Testis (tissue), 2 donors: ENCODE data around the gene TWIST2.

Experiments
- POLR2A ChIP-seq: fragments of 450-650 bp; IDR thresholded peaks from one replicate; pipeline ENCODE4 v1.6.1; 2017; ENCODE audit warnings: antibody characterized with exemption, mild to moderate bottlenecking, moderate library complexity
- TF ChIP-seq, protein P1 (sequence below), 3 experiments: fragments of 450-650 bp in 2 of 3; fragments of 200-600 bp in 1 of 3; sonication (generic) in 1 of 3; IDR thresholded peaks; one replicate each; pipeline ENCODE4 v1.5.1; 2016 to 2019; ENCODE audit warnings: antibody characterized with exemption in 3 of 3, mild to moderate bottlenecking in 2 of 3, moderate library complexity in 1 of 3

DNA sequence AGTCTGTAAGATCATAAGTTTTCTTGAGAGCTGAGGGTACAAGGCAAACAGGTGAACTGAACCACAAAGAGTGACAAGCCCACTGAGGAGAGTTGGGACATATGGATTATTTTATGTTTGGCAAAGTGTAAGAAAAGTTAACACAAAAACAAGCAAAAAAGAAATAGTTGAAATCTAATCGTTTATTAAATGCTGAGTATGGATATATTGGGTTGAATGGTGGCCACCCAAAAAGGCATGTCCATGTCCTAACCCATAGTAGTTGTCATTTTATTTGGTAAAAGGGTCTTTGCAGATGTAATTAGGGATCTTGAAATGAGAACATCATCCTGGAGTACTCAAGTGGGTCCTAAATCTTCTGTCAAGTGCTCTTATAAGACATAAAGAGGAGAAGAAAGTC is 24.9 kb upstream of the TWIST2 start:
- TF ChIP-seq, protein P1, sequence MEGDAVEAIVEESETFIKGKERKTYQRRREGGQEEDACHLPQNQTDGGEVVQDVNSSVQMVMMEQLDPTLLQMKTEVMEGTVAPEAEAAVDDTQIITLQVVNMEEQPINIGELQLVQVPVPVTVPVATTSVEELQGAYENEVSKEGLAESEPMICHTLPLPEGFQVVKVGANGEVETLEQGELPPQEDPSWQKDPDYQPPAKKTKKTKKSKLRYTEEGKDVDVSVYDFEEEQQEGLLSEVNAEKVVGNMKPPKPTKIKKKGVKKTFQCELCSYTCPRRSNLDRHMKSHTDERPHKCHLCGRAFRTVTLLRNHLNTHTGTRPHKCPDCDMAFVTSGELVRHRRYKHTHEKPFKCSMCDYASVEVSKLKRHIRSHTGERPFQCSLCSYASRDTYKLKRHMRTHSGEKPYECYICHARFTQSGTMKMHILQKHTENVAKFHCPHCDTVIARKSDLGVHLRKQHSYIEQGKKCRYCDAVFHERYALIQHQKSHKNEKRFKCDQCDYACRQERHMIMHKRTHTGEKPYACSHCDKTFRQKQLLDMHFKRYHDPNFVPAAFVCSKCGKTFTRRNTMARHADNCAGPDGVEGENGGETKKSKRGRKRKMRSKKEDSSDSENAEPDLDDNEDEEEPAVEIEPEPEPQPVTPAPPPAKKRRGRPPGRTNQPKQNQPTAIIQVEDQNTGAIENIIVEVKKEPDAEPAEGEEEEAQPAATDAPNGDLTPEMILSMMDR (IDR thresholded peaks at IDR 0.05): no peak
- TF ChIP-seq POLR2A: no peak
